OCI-LY7 (cell line): Measurements from ENCODE around the gene ANKRD18A.

Source experiments
- CTCF ChIP-seq: fragments of 200-600 bp; sonication (generic); conservative IDR thresholded peaks from 2 replicates; pipeline ENCODE4 v1.5.1; 2014; ENCODE audit warnings: mild to moderate bottlenecking, antibody characterized with exemption, low read length, moderate library complexity, mixed read lengths
- EZH2phosphoT487 ChIP-seq: fragments of 200-600 bp; sonication (generic); IDR thresholded peaks from 2 replicates; pipeline ENCODE4 v1.6.1; 2018; ENCODE audit warnings: low read depth, borderline replicate concordance, mild to moderate bottlenecking, mixed run types, antibody characterized with exemption, low read length, moderate library complexity, mixed read lengths

GRCh38 chr9:38656896-38657295, 36.5 kb upstream of the ANKRD18A start:
- no peak for TF ChIP-seq CTCF
- TF ChIP-seq EZH2phosphoT487: no peak
